Gastroesophageal sphincter (tissue), 4 donors: Measurements from ENCODE around the gene FBXW7. TPM values are rescaled to one million over a fixed set of nuclear protein-coding genes. Genes with fewer than 3 reads are reported as not detected.

ENCODE experiments used
- ATAC-seq: fragments of 150-250 bp; one replicate; pipeline ENCODE4 v1.9.1; 2016; ENCODE audit warnings: mild to moderate bottlenecking, moderate library complexity
- H3K27ac ChIP-seq, 4 donors: fragments of 200-600 bp; sonication (generic) in 3 of 4; 1 replicate in 3 of 4; 2 replicates in 1 of 4; pipeline ENCODE4 v1.5.1; 2016 to 2019
- H3K27me3 ChIP-seq: fragments of 200-600 bp; sonication (generic); one replicate; pipeline ENCODE4 v1.5.1; 2019
- H3K36me3 ChIP-seq, 2 donors: fragments of 200-600 bp; sonication (generic); one replicate each; pipeline ENCODE4 v1.5.1; 2019; ENCODE audit warnings: control low read depth in 1 of 2
- H3K4me1 ChIP-seq, 3 donors: fragments of 200-600 bp; sonication (generic); 1 replicate in 2 of 3; 2 replicates in 1 of 3; pipeline ENCODE4 v1.5.1; 2016 to 2019; ENCODE audit warnings: control low read depth in 2 of 3
- H3K4me3 ChIP-seq, 2 donors: fragments of 200-600 bp; sonication (generic); one replicate each; pipeline ENCODE4 v1.5.1; 2019; ENCODE audit warnings: mild to moderate bottlenecking in 1 of 2, moderate library complexity in 1 of 2
- H3K9me3 ChIP-seq, 3 donors: fragments of 200-600 bp; sonication (generic); one replicate each; pipeline ENCODE4 v1.5.1; 2017 to 2019; ENCODE audit warnings: control low read depth in 2 of 3
- EP300 ChIP-seq: sonication (generic); formaldehyde crosslinking; IDR thresholded peaks from one replicate; pipeline ENCODE4 v1.6.1; 2017; ENCODE audit warnings: antibody characterized with exemption, mild to moderate bottlenecking
- POLR2A ChIP-seq, 2 donors: fragments of 450-650 bp; IDR thresholded peaks; one replicate each; pipeline ENCODE4 v1.6.1; 2017; ENCODE audit warnings: antibody characterized with exemption in 2 of 2, mild to moderate bottlenecking in 2 of 2, moderate library complexity in 1 of 2
- POLR2AphosphoS5 ChIP-seq: sonication (generic); formaldehyde crosslinking; IDR thresholded peaks from one replicate; pipeline ENCODE4 v1.6.1; 2017; ENCODE audit warnings: antibody characterized with exemption
- WGBS, 2 donors: methylation state at CpG; one replicate each; pipeline ENCODE4 v1.1.5; 2018; ENCODE audit warnings: low coverage in 1 of 2; 5-methylcytosine and 5-hydroxymethylcytosine counted together
- total RNA-seq, 4 donors: library from RNA; depleted of rRNA; stranded (reverse); fragments of >200 nt; gene quantifications; one replicate each; pipeline ENCODE4 v1.1.0, GENCODE V29; 2016
- TF ChIP-seq, protein P1 (sequence below), 4 experiments: fragments of 200-600 bp in 2 of 4; fragments of 450-650 bp in 2 of 4; sonication (generic) in 1 of 4; IDR thresholded peaks; one replicate each; pipeline ENCODE4 v1.5.1; 2017 to 2019; ENCODE audit warnings: antibody characterized with exemption in 4 of 4, mild to moderate bottlenecking in 2 of 4, moderate library complexity in 2 of 4

FBXW7 gene
- total RNA-seq, 4 donors from 2014 or later, result 55.1 to 120 (median 85.5) TPM

DNA sequence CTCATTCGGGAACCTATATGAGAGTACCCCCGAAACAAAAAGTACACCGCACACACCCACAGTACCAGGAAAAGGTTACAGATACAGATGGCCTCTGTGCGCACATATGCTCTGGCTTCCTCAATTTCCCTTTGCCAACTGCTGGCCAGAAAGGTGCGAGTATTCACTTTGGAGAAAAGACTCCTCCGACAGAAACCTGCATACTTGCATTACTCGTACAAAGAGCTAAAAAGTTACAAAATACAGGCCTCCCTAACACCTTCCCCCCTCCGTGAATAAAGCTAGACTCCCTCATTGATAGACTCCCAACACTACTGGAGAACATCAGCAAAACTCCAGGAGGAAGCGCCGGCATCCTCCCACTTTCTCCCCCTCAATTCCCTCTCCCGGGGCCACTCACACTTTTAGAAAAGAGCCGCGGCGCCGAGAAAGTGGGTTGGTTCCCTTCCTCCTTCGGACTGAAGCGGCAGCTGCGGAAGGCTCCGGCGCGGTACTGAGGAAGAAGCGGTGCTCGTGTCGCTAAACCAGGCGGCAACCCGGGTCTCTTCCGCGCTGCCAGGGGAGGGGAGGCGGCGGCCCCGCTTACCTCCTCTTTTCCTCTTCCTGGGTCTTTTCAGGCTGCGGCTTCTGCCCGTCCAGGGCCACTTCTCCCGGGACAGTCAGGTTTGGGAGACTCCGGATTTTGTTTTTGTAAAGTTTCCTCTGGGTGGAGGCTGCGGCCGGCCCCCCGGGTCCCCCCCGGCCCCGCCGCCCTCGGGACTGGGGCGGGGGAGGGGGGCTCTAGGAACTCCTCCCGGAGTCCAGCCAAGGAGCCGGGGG lies 1.1 kb downstream of the FBXW7 start:
- H3K36me3 ChIP-seq, result peaks cover 0 to 4% of the 10 kb centered on the region in 2 donors
- H3K27ac ChIP-seq, result peak overlapping the region in 3 of 4 donors; percentile 94 to 99 (median 97)
- H3K4me3 ChIP-seq, result peak overlapping the region; percentile 91 to 100
- peaks cover 0 to 75% (median 14%) of the 10 kb centered on the region in 3 donors for H3K4me1 ChIP-seq
- no peaks in the 10 kb centered on the region for H3K9me3 ChIP-seq
- ATAC-seq, result no peak
- no peaks in the 10 kb centered on the region for H3K27me3 ChIP-seq
- WGBS, 2 donors, result 1 to 5% methylated on average over 6 to 11 of the region's 45 CpGs
- TF ChIP-seq POLR2A (IDR thresholded peaks at IDR 0.05), result no peak
- no peak for TF ChIP-seq POLR2AphosphoS5
- TF ChIP-seq, protein P1, sequence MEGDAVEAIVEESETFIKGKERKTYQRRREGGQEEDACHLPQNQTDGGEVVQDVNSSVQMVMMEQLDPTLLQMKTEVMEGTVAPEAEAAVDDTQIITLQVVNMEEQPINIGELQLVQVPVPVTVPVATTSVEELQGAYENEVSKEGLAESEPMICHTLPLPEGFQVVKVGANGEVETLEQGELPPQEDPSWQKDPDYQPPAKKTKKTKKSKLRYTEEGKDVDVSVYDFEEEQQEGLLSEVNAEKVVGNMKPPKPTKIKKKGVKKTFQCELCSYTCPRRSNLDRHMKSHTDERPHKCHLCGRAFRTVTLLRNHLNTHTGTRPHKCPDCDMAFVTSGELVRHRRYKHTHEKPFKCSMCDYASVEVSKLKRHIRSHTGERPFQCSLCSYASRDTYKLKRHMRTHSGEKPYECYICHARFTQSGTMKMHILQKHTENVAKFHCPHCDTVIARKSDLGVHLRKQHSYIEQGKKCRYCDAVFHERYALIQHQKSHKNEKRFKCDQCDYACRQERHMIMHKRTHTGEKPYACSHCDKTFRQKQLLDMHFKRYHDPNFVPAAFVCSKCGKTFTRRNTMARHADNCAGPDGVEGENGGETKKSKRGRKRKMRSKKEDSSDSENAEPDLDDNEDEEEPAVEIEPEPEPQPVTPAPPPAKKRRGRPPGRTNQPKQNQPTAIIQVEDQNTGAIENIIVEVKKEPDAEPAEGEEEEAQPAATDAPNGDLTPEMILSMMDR (IDR thresholded peaks at IDR 0.05), result no peak
- no peak for TF ChIP-seq EP300

DNA sequence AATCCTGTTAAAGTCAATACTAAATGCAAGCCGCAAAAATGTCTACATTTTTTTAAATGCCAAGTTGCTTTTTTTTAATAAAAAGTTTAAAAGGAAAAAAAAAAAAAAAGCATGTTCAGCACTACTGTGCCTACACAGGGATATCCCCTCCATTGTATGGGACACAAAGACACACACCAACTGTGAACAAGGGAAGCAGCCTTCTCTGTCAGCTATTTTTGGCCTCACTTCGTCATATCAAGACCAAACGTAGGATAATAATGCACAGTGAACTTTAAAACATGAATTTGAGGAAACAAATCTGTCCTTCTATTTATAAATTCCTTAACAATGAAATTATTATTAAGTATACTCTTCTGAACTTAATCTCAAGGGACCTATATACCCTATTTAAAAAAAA lies 4.4 kb downstream of the FBXW7 start:
- 43 to 56% methylated on average over 3 of the region's 3 CpGs for WGBS, 2 donors
- no peaks in the 10 kb centered on the region for H3K9me3 ChIP-seq
- no peak for ATAC-seq
- TF ChIP-seq EP300 (no peak), POLR2A (IDR thresholded peaks at IDR 0.05) (no peak), POLR2AphosphoS5 (no peak)
- TF ChIP-seq, protein P1 (IDR thresholded peaks at IDR 0.05), result no peak
- H3K27ac ChIP-seq, result no peak overlapping the region
- H3K27me3 ChIP-seq, result no peaks in the 10 kb centered on the region
- peaks cover 0 to 4% of the 10 kb centered on the region in 2 donors for H3K36me3 ChIP-seq
- no peak overlapping the region for H3K4me3 ChIP-seq
- peaks cover 0 to 52% (median 3%) of the 10 kb centered on the region in 3 donors for H3K4me1 ChIP-seq

DNA sequence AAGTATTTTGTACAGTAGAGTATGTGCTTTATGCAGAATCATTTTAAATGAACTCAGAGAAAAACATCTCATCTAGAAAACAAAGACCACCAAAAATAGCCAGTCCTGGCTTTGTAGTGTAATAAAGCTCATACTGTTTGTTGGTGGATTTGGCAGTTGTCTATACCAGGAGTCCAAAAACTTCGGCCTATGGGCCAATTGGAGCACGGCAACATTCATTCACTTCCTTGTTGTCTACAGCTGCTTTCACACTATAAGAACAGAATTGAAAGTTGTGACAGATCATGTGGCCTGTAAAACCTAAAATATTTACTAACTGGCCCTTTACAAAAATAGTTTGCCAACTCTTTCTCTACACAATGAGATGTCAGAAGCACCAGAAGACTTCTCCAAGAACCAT lies 5.3 kb downstream of the FBXW7 start:
- Histone ChIP-seq H3K27me3 (no peaks in the 10 kb centered on the region), H3K4me1 (peaks cover 0 to 52% (median 3%) of the 10 kb centered on the region in 3 donors), H3K9me3 (no peaks in the 10 kb centered on the region), H3K27ac (no peak overlapping the region), H3K36me3 (peaks cover 0 to 4% of the 10 kb centered on the region in 2 donors), H3K4me3 (no peak overlapping the region)
- TF ChIP-seq POLR2A (IDR thresholded peaks at IDR 0.05) (no peak), EP300 (no peak), POLR2AphosphoS5 (no peak)
- TF ChIP-seq, protein P1 (IDR thresholded peaks at IDR 0.05), result no peak
- WGBS, 2 donors, result 78 to 83% methylated on average over 2 of the region's 2 CpGs
- no peak for ATAC-seq

DNA sequence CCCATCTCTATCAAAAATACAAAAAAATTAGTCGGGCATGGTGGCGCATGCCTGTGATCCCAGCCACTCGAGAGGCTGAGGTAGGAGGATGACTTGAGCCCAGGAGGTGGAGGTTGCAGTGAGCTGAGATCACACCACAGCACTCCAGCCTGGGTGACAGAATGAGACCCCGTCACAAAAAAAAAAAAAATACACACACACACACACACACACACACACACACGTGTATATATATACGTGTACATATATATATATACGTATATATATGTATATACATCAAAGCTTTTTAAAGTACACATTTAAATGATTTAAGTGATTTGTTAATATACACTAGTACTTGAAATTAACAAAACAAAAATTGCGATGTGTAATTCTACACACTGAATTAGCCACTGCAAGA lies 6.0 kb downstream of the FBXW7 start:
- peaks cover 0 to 48% (median 3%) of the 10 kb centered on the region in 3 donors for H3K4me1 ChIP-seq
- H3K27me3 ChIP-seq, result no peaks in the 10 kb centered on the region
- ATAC-seq, result no peak
- H3K27ac ChIP-seq, result no peak overlapping the region
- no peak for TF ChIP-seq POLR2A (IDR thresholded peaks at IDR 0.05)
- no peak for TF ChIP-seq EP300
- TF ChIP-seq POLR2AphosphoS5, result no peak
- TF ChIP-seq, protein P1 (IDR thresholded peaks at IDR 0.05), result no peak
- H3K4me3 ChIP-seq, result no peak overlapping the region
- no peaks in the 10 kb centered on the region for H3K9me3 ChIP-seq
- 86 to 90% methylated on average over 4 to 6 of the region's 8 CpGs for WGBS, 2 donors
- peaks cover 0 to 4% of the 10 kb centered on the region in 2 donors for H3K36me3 ChIP-seq

DNA sequence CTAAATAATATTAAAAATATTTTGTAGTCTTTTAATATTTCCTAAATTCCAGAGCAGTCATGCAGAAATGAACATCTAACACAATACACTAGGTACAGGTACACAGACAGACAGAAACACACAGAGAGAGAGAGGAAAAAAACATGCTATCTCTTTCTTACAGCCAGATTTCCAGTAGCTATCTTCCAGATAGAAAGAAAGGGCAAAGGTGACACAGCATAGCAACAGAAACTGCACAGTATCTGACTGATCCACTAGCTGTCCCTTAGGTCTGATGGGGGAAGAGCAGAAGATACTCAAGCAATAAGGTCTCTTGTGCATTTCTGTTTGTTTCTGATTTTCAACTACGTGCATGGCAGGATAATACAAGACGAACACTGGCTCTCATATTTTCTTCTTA lies 7.8 kb downstream of the FBXW7 start:
- TF ChIP-seq, protein P1 (IDR thresholded peaks at IDR 0.05), result no peak
- TF ChIP-seq EP300 (no peak), POLR2A (IDR thresholded peaks at IDR 0.05) (no peak), POLR2AphosphoS5 (no peak)
- Histone ChIP-seq H3K27ac (no peak overlapping the region), H3K9me3 (no peaks in the 10 kb centered on the region), H3K27me3 (no peaks in the 10 kb centered on the region), H3K4me3 (no peak overlapping the region), H3K36me3 (peaks cover 0 to 4% of the 10 kb centered on the region in 2 donors), H3K4me1 (peaks cover 0 to 29% (median 0%) of the 10 kb centered on the region in 3 donors)
- ATAC-seq, result no peak
- WGBS, 2 donors, result 80 to 85% methylated on average over 2 of the region's 2 CpGs
